Astrocyte (in vitro differentiated cells and primary cell): ENCODE data around the gene RAP1B. TPM values are rescaled to one million over a fixed set of nuclear protein-coding genes. Genes with fewer than 3 reads are reported as not detected.

Source experiments
- DNase-seq: peaks from one replicate; pipeline ENCODE4 v3.0.0-alpha.2; 2010; ENCODE audit warnings: low read depth
- FAIRE-seq: peaks from 2 replicates; lab custom pipeline; 2011; peaks lifted over from hg19 to GRCh38; lab: Jason Lieb, UNC
- H2AFZ ChIP-seq: 2 replicates; pipeline ENCODE4 v1.6.0; 2012; ENCODE audit warnings: low read depth, low read length, inconsistent platforms
- H3K27ac ChIP-seq: 2 replicates; pipeline ENCODE4 v1.5.1; 2011; ENCODE audit warnings: low read depth, low read length, inconsistent platforms
- H3K27me3 ChIP-seq: 2 replicates; pipeline ENCODE4 v1.6.0; 2011; ENCODE audit warnings: low read length, inconsistent platforms; ENCODE audit not compliant: insufficient read depth
- H3K36me3 ChIP-seq: 2 replicates; pipeline ENCODE4 v1.5.1; 2011; ENCODE audit warnings: low read length, inconsistent platforms; ENCODE audit not compliant: insufficient read depth
- H3K4me1 ChIP-seq: 2 replicates; pipeline ENCODE4 v1.5.1; 2011; ENCODE audit warnings: low read length, inconsistent platforms; ENCODE audit not compliant: insufficient read depth
- H3K4me2 ChIP-seq: 2 replicates; pipeline ENCODE4 v1.6.0; 2012; ENCODE audit warnings: low read length, inconsistent platforms
- H3K4me3 ChIP-seq: 2 replicates; pipeline ENCODE4 v1.5.1; 2011; ENCODE audit warnings: low read depth, mild to moderate bottlenecking, low read length, inconsistent platforms; ENCODE audit not compliant: insufficient read depth
- H3K79me2 ChIP-seq: 2 replicates; pipeline ENCODE4 v1.6.0; 2012; ENCODE audit warnings: mild to moderate bottlenecking, low read length, inconsistent platforms; ENCODE audit not compliant: insufficient read depth
- H3K9ac ChIP-seq: 2 replicates; pipeline ENCODE4 v1.6.0; 2012; ENCODE audit warnings: mild to moderate bottlenecking, low read length, inconsistent platforms
- H3K9me3 ChIP-seq: 2 replicates; pipeline ENCODE4 v1.5.1; 2012; ENCODE audit warnings: low read depth, mild to moderate bottlenecking, low read length, inconsistent platforms; ENCODE audit not compliant: insufficient read depth
- H4K20me1 ChIP-seq: 2 replicates; pipeline ENCODE4 v1.6.0; 2012; ENCODE audit warnings: low read length, inconsistent platforms; ENCODE audit not compliant: insufficient read depth
- H3K27ac Mint-ChIP-seq: one replicate; pipeline ENCODE4 v1.8.0; 2021; ENCODE audit warnings: mild to moderate bottlenecking, mixed read lengths; ENCODE audit not compliant: unreplicated experiment
- H3K27me3 Mint-ChIP-seq: one replicate; pipeline ENCODE4 v1.8.0; 2021; ENCODE audit warnings: low read depth, mixed read lengths; ENCODE audit not compliant: unreplicated experiment
- H3K36me3 Mint-ChIP-seq: one replicate; pipeline ENCODE4 v1.8.0; 2021; ENCODE audit warnings: low read depth, mixed read lengths; ENCODE audit not compliant: unreplicated experiment
- H3K4me1 Mint-ChIP-seq: one replicate; pipeline ENCODE4 v1.8.0; 2021; ENCODE audit warnings: low read depth, mixed read lengths; ENCODE audit not compliant: unreplicated experiment
- H3K4me3 Mint-ChIP-seq: one replicate; pipeline ENCODE4 v1.8.0; 2021; ENCODE audit warnings: mild to moderate bottlenecking, moderate library complexity, mixed read lengths; ENCODE audit not compliant: unreplicated experiment
- H3K9me3 Mint-ChIP-seq: one replicate; pipeline ENCODE4 v1.8.0; 2021; ENCODE audit warnings: mild to moderate bottlenecking, mixed read lengths; ENCODE audit not compliant: unreplicated experiment
- EZH2 ChIP-seq: IDR thresholded peaks from 2 replicates; pipeline ENCODE4 v1.6.1; 2012; ENCODE audit warnings: mild to moderate bottlenecking, low read length, inconsistent platforms; ENCODE audit not compliant: insufficient read depth
- total RNA-seq: library from RNA; stranded (reverse); gene quantifications from 2 replicates; pipeline ENCODE4 v1.2.1, GENCODE V29; 2021
- TF ChIP-seq, protein P1 (sequence below): IDR thresholded peaks from 2 replicates; pipeline ENCODE4 v1.5.1; 2011; ENCODE audit warnings: low read depth, mild to moderate bottlenecking, inconsistent platforms, low read length, moderate library complexity; ENCODE audit not compliant: insufficient read depth

The RAP1B gene
- total RNA-seq, 1 donor from 2014 or later, result 216 TPM

- H3K36me3 ChIP-seq, result peaks cover 6% of the 10 kb centered on the region
- no peaks in the 10 kb centered on the region for H3K79me2 ChIP-seq
- Mint-ChIP-seq H3K36me3 (no peaks in the 10 kb centered on the region), H3K4me3 (no peak overlapping the region), H3K9me3 (no peaks in the 10 kb centered on the region), H3K4me1 (peaks cover 6% of the 10 kb centered on the region), H3K27me3 (no peaks in the 10 kb centered on the region), H3K27ac (no peak overlapping the region)
- no peaks in the 10 kb centered on the region for H4K20me1 ChIP-seq
- H3K27me3 ChIP-seq, result no peaks in the 10 kb centered on the region
- DNase-seq, result no peak
- no peak overlapping the region for H3K27ac ChIP-seq
- no peak overlapping the region for H3K4me2 ChIP-seq
- FAIRE-seq, result no peak
- H3K9me3 ChIP-seq, result no peaks in the 10 kb centered on the region
- H3K4me3 ChIP-seq, result no peak overlapping the region
- no peak for TF ChIP-seq EZH2
- TF ChIP-seq, protein P1, sequence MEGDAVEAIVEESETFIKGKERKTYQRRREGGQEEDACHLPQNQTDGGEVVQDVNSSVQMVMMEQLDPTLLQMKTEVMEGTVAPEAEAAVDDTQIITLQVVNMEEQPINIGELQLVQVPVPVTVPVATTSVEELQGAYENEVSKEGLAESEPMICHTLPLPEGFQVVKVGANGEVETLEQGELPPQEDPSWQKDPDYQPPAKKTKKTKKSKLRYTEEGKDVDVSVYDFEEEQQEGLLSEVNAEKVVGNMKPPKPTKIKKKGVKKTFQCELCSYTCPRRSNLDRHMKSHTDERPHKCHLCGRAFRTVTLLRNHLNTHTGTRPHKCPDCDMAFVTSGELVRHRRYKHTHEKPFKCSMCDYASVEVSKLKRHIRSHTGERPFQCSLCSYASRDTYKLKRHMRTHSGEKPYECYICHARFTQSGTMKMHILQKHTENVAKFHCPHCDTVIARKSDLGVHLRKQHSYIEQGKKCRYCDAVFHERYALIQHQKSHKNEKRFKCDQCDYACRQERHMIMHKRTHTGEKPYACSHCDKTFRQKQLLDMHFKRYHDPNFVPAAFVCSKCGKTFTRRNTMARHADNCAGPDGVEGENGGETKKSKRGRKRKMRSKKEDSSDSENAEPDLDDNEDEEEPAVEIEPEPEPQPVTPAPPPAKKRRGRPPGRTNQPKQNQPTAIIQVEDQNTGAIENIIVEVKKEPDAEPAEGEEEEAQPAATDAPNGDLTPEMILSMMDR, result no peak
- H2AFZ ChIP-seq, result no peak overlapping the region
- no peak overlapping the region for H3K9ac ChIP-seq
- H3K4me1 ChIP-seq, result no peaks in the 10 kb centered on the region
These were observed 56.6 kb downstream of the RAP1B start for GRCh38 chr12:68667291-68667690.

GRCh38 chr12:68667896-68668295 lies 57.2 kb downstream of the RAP1B start:
- Histone ChIP-seq H3K27ac (no peak overlapping the region), H3K79me2 (no peaks in the 10 kb centered on the region), H3K27me3 (no peaks in the 10 kb centered on the region), H3K4me2 (no peak overlapping the region), H4K20me1 (no peaks in the 10 kb centered on the region), H2AFZ (no peak overlapping the region), H3K4me3 (no peak overlapping the region), H3K9ac (no peak overlapping the region), H3K4me1 (no peaks in the 10 kb centered on the region), H3K9me3 (no peaks in the 10 kb centered on the region), H3K36me3 (peaks cover 6% of the 10 kb centered on the region)
- H3K4me1 Mint-ChIP-seq, result peaks cover 6% of the 10 kb centered on the region
- no peaks in the 10 kb centered on the region for H3K27me3 Mint-ChIP-seq
- no peaks in the 10 kb centered on the region for H3K36me3 Mint-ChIP-seq
- FAIRE-seq (no peak), DNase-seq (no peak)
- no peaks in the 10 kb centered on the region for H3K9me3 Mint-ChIP-seq
- H3K4me3 Mint-ChIP-seq, result no peak overlapping the region
- no peak overlapping the region for H3K27ac Mint-ChIP-seq
- TF ChIP-seq, protein P1, result no peak
- TF ChIP-seq EZH2, result no peak

- Histone ChIP-seq H3K9me3 (no peaks in the 10 kb centered on the region), H3K79me2 (no peaks in the 10 kb centered on the region), H3K4me1 (peaks cover 3% of the 10 kb centered on the region), H2AFZ (no peak overlapping the region), H3K9ac (no peak overlapping the region), H3K4me2 (no peak overlapping the region), H3K27ac (no peak overlapping the region), H3K36me3 (no peaks in the 10 kb centered on the region), H3K4me3 (no peak overlapping the region), H3K27me3 (no peaks in the 10 kb centered on the region), H4K20me1 (no peaks in the 10 kb centered on the region)
- no peak overlapping the region for H3K27ac Mint-ChIP-seq
- H3K4me1 Mint-ChIP-seq, result peaks cover 10% of the 10 kb centered on the region
- no peak for FAIRE-seq
- TF ChIP-seq EZH2, result no peak
- TF ChIP-seq, protein P1, result no peak
- DNase-seq, result no peak
- H3K36me3 Mint-ChIP-seq, result no peaks in the 10 kb centered on the region
- no peaks in the 10 kb centered on the region for H3K9me3 Mint-ChIP-seq
- H3K27me3 Mint-ChIP-seq, result no peaks in the 10 kb centered on the region
- no peak overlapping the region for H3K4me3 Mint-ChIP-seq
These were observed 60.5 kb downstream of the RAP1B start for GRCh38 chr12:68671179-68671578.
